IMR-90 (cell line): ENCODE measurements around the gene ZNF446. TPM values are rescaled to one million over a fixed set of nuclear protein-coding genes. Genes with fewer than 3 reads are reported as not detected.

Experiments
- ATAC-seq: fragments of 200-7000 bp; cut with Tn5 transposase; 2 replicates; pipeline ENCODE4 v1.9.1; 2020; ENCODE audit warnings: low read depth, mild to moderate bottlenecking, moderate library complexity
- BruUV-seq: library from RNA; stranded (reverse); fragments of 400-500 nt; replicated peaks from 2 replicates; lab custom pipeline; 2021; lab: Mats Ljungman, UMichigan
- CTCF ChIA-PET: fragments of 300-600 bp; formaldehyde crosslinking; extraction: SDS; loops from one replicate; lab custom pipeline; 2021; ENCODE audit warnings: antibody characterized with exemption; lab: Yijun Ruan, JAX
- POLR2A ChIA-PET: fragments of 300-600 bp; sonication (Branson Sonifier 250); formaldehyde crosslinking; loops from one replicate; lab custom pipeline; 2022; ENCODE audit warnings: antibody characterized with exemption; ENCODE audit not compliant: unreplicated experiment; lab: Charles Lee
- DNase-seq: peaks from one replicate; pipeline ENCODE4 v3.0.0; 2013
- H2AFZ ChIP-seq: replicated peaks from 2 replicates; pipeline ENCODE3; 2013; ENCODE audit warnings: low read length, mild to moderate bottlenecking; ENCODE audit not compliant: poor library complexity
- H2AK5ac ChIP-seq: 2 replicates; pipeline ENCODE4 v1.6.1; 2013; ENCODE audit warnings: low read depth, low read length, inconsistent platforms
- H2AK9ac ChIP-seq: replicated peaks from 2 replicates; pipeline ENCODE3; 2013; ENCODE audit warnings: mild to moderate bottlenecking, low read depth, low read length, moderate library complexity; ENCODE audit not compliant: poor library complexity
- H2BK120ac ChIP-seq: 2 replicates; pipeline ENCODE4 v1.6.1; 2013; ENCODE audit warnings: low read depth, low read length, inconsistent platforms
- H2BK15ac ChIP-seq: 3 replicates; pipeline ENCODE4 v1.6.1; 2013; ENCODE audit warnings: low read depth, low read length, inconsistent platforms
- H2BK20ac ChIP-seq: 2 replicates; pipeline ENCODE4 v1.6.1; 2013; ENCODE audit warnings: low read depth, mild to moderate bottlenecking, inconsistent platforms, low read length, moderate library complexity
- H2BK5ac ChIP-seq: 2 replicates; pipeline ENCODE4 v1.6.1; 2013; ENCODE audit warnings: mild to moderate bottlenecking, low read depth, low read length, inconsistent platforms; ENCODE audit not compliant: poor library complexity, severe bottlenecking
- H3K14ac ChIP-seq: replicated peaks from 2 replicates; pipeline ENCODE4 v1.6.1; 2013; ENCODE audit warnings: low read depth, low read length, inconsistent platforms
- H3K18ac ChIP-seq: 2 replicates; pipeline ENCODE4 v1.6.1; 2013; ENCODE audit warnings: low read depth, low read length, control low read depth
- H3K23ac ChIP-seq: 2 replicates; pipeline ENCODE4 v1.6.1; 2013; ENCODE audit warnings: low read depth, low read length, inconsistent platforms
- H3K27ac ChIP-seq: 2 replicates; pipeline ENCODE4 v1.5.1; 2013; ENCODE audit warnings: mild to moderate bottlenecking, control low read depth, low read length; ENCODE audit not compliant: insufficient read depth
- H3K27me3 ChIP-seq: 2 replicates; pipeline ENCODE4 v1.6.1; 2013; ENCODE audit warnings: low read length; ENCODE audit not compliant: control insufficient read depth, insufficient read depth
- H3K36me3 ChIP-seq: 2 replicates; pipeline ENCODE4 v1.6.1; 2013; ENCODE audit warnings: low read length, mixed read lengths; ENCODE audit not compliant: control insufficient read depth, insufficient read depth
- H3K4ac ChIP-seq: 2 replicates; pipeline ENCODE4 v1.6.1; 2013; ENCODE audit warnings: low read depth, low read length, inconsistent platforms
- H3K4me1 ChIP-seq: 2 replicates; pipeline ENCODE4 v1.6.1; 2013; ENCODE audit warnings: low read length, mixed read lengths; ENCODE audit not compliant: control insufficient read depth, insufficient read depth
- H3K4me2 ChIP-seq: 2 replicates; pipeline ENCODE4 v1.6.1; 2013; ENCODE audit warnings: low read depth, mild to moderate bottlenecking, control low read depth, low read length, moderate library complexity
- H3K4me3 ChIP-seq: 2 replicates; pipeline ENCODE4 v1.5.1; 2013; ENCODE audit warnings: low read depth, mild to moderate bottlenecking, control low read depth, low read length, moderate library complexity; ENCODE audit not compliant: insufficient read depth
- H3K56ac ChIP-seq: 2 replicates; pipeline ENCODE4 v1.6.1; 2013; ENCODE audit warnings: low read length, inconsistent platforms; ENCODE audit not compliant: insufficient read depth; ENCODE audit errors: extremely low read depth
- H3K79me1 ChIP-seq, 2 experiments: 2 replicates each; pipeline ENCODE4 v1.6.1; 2013; ENCODE audit warnings: low read length in 2 of 2, inconsistent platforms in 1 of 2, low read depth in 1 of 2
- H3K9ac ChIP-seq: 2 replicates; pipeline ENCODE4 v1.6.1; 2013; ENCODE audit warnings: low read depth, low read length, control low read depth
- H3K9me1 ChIP-seq: 2 replicates; pipeline ENCODE4 v1.6.1; 2013; ENCODE audit warnings: low read length, inconsistent platforms; ENCODE audit not compliant: insufficient read depth
- H3K9me3 ChIP-seq: 2 replicates; pipeline ENCODE4 v1.6.1; 2013; ENCODE audit warnings: low read length; ENCODE audit not compliant: control insufficient read depth, insufficient read depth
- H4K20me1 ChIP-seq: 2 replicates; pipeline ENCODE4 v1.6.1; 2013; ENCODE audit warnings: low read length, inconsistent platforms; ENCODE audit not compliant: insufficient read depth
- H4K5ac ChIP-seq: 2 replicates; pipeline ENCODE4 v1.6.1; 2013; ENCODE audit warnings: mild to moderate bottlenecking, low read depth, low read length, control low read depth
- H4K8ac ChIP-seq, 2 experiments: 2 replicates each; pipeline ENCODE4 v1.6.1; 2013; ENCODE audit warnings: low read depth in 2 of 2, low read length in 2 of 2, control low read depth in 1 of 2, inconsistent platforms in 1 of 2
- H4K91ac ChIP-seq: 2 replicates; pipeline ENCODE4 v1.6.1; 2013; ENCODE audit warnings: low read depth, low read length, inconsistent platforms; ENCODE audit not compliant: insufficient read depth
- CHD1 ChIP-seq: IDR thresholded peaks from 2 replicates; pipeline ENCODE4 v1.6.1; 2012; ENCODE audit warnings: low read depth, low read length, improper control_type of control experiment
- CTCF ChIP-seq: conservative IDR thresholded peaks from 2 replicates; pipeline ENCODE4 v1.5.1; 2012; ENCODE audit warnings: mild to moderate bottlenecking, low read depth, low read length, improper control_type of control experiment
- ELK1 ChIP-seq: fragments of 150-350 bp; IDR thresholded peaks from 2 replicates; pipeline ENCODE4 v1.6.1; 2016; ENCODE audit warnings: low read depth, mild to moderate bottlenecking, low read length, moderate library complexity, borderline replicate concordance
- FOS ChIP-seq: fragments of 150-350 bp; IDR thresholded peaks from 2 replicates; pipeline ENCODE4 v1.6.1; 2016; ENCODE audit warnings: low read depth, low read length
- MAFK ChIP-seq: IDR thresholded peaks from 2 replicates; pipeline ENCODE4 v1.6.1; 2012; ENCODE audit warnings: low read depth, low read length, improper control_type of control experiment
- MAZ ChIP-seq: IDR thresholded peaks from 2 replicates; pipeline ENCODE4 v1.6.1; 2012; ENCODE audit warnings: low read depth, mild to moderate bottlenecking, low read length, improper control_type of control experiment, moderate library complexity, borderline replicate concordance
- NFE2L2 ChIP-seq: fragments of 150-350 bp; IDR thresholded peaks from 2 replicates; pipeline ENCODE4 v1.6.1; 2016; ENCODE audit warnings: low read depth, mild to moderate bottlenecking, low read length
- POLR2A ChIP-seq: IDR thresholded peaks from 2 replicates; pipeline ENCODE4 v1.6.1; 2012; ENCODE audit warnings: mild to moderate bottlenecking, low read depth, low read length
- RAD21 ChIP-seq: IDR thresholded peaks from 2 replicates; pipeline ENCODE4 v1.6.1; 2012; ENCODE audit warnings: low read length, improper control_type of control experiment
- RCOR1 ChIP-seq: IDR thresholded peaks from 2 replicates; pipeline ENCODE4 v1.6.1; 2012; ENCODE audit warnings: mild to moderate bottlenecking, low read length, improper control_type of control experiment; ENCODE audit not compliant: insufficient replicate concordance
- RFX5 ChIP-seq: IDR thresholded peaks from 2 replicates; pipeline ENCODE4 v1.8.0; 2012; ENCODE audit warnings: low read depth, mild to moderate bottlenecking, low read length, moderate library complexity
- USF2 ChIP-seq: fragments of 150-350 bp; IDR thresholded peaks from 2 replicates; pipeline ENCODE4 v1.6.1; 2017; ENCODE audit warnings: mild to moderate bottlenecking, antibody characterized with exemption, low read length, low read depth
- WGBS, 2 experiments: methylation state at CpG; one replicate each; pipeline versions ENCODE4 v1.1.5 to v1.1.7; 2013; ENCODE audit warnings: missing lambda C conversion rate in 2 of 2; ENCODE audit not compliant: insufficient read length in 1 of 2; ENCODE audit errors: extremely low coverage in 2 of 2; 5-methylcytosine and 5-hydroxymethylcytosine counted together
- dilution Hi-C: fragments of 300-500 bp; cut with HindIII; formaldehyde crosslinking; loops from one replicate; pipeline ENCODE4 v1.14.3; 2018; ENCODE audit warnings: low sequenced_read_pairs; ENCODE audit not compliant: unreplicated experiment
- in situ Hi-C: fragments of 300-500 bp; cut with MboI; formaldehyde crosslinking; loops from 3 replicates; pipeline ENCODE4 v1.14.3; 2019; ENCODE audit warnings: low sequenced_read_pairs, inconsistent platforms, mixed read lengths
- intact Hi-C: fragments of 100-400 bp; cut with micrococcal nuclease; formaldehyde crosslinking; loops from 2 replicates; pipeline ENCODE4 v1.10.0; 2022
- polyA plus RNA-seq, 3 experiments: library from polyadenylated mRNA; depleted of rRNA; stranded (reverse); fragments of >200 nt; gene quantifications; 2 replicates each; pipeline ENCODE4 v1.2.3, GENCODE V29; 2012; ENCODE audit warnings: low replicate concordance in 1 of 3
- total RNA-seq: library from RNA; depleted of rRNA; stranded (reverse); fragments of >200 nt; gene quantifications from 2 replicates; pipeline ENCODE4 v1.2.3, GENCODE V29; 2012

ZNF446 gene
- total and polyA plus RNA-seq, 2 of the 4 experiments (the other 2 are of a cell fraction): 4.8 to 6.9 TPM

GRCh38 chr19:58511353-58512208 lies 35.4 kb downstream of the ZNF446 start, which contains the start of gene SLC27A5 (continued):
- TF ChIP-seq RCOR1: no peak

- Histone ChIP-seq H2AK5ac (no peak overlapping the region), H3K56ac (no peak overlapping the region), H3K4me3 (no peak overlapping the region), H3K36me3 (peaks cover 20% of the 10 kb centered on the region), H3K79me1 (peaks cover 4 to 51% of the 10 kb centered on the region in 2 experiments; a peak in 3 of 4 replicates), H2AFZ (no peak overlapping the region), H4K5ac (no peak overlapping the region), H2BK15ac (no peak overlapping the region; the same call in 2 of the 3 replicates), H3K4me1 (peaks cover 4% of the 10 kb centered on the region), H2AK9ac (no peak overlapping the region), H3K18ac (no peak overlapping the region), H4K91ac (no peak overlapping the region), H2BK120ac (no peak overlapping the region), H3K27ac (no peak overlapping the region), H3K9me1 (peaks cover 8% of the 10 kb centered on the region), H3K4ac (no peak overlapping the region), H3K14ac (no peak overlapping the region), H3K27me3 (no peaks in the 10 kb centered on the region), H3K9ac (no peak overlapping the region), H2BK20ac (no peak overlapping the region), H4K20me1 (peaks cover 17% of the 10 kb centered on the region), H2BK5ac (no peak overlapping the region), H4K8ac (no peak overlapping the region; a peak in 1 of 4 replicates), H3K4me2 (no peak overlapping the region), H3K9me3 (no peaks in the 10 kb centered on the region), H3K23ac (no peak overlapping the region)
- BruUV-seq: no TSS peak
- 90% methylated on average over 4 of the region's 10 CpGs; no CpG with 5 or more reads in 1 of the 2 experiments for WGBS, 2 experiments
- dilution Hi-C loops (no loop called here), intact Hi-C loops (no loop called here), in situ Hi-C loops (no loop called here)
- ATAC-seq (no peak), DNase-seq (no peak)
- CTCF ChIA-PET: no interaction called here
- POLR2A ChIA-PET: no interaction called here
- TF ChIP-seq CHD1 (no peak), MAZ (no peak), RAD21 (no peak), MAFK (no peak), ELK1 (no peak), RFX5 (no peak), CTCF (no peak), FOS (no peak), POLR2A (no peak), NFE2L2 (no peak), USF2 (no peak), RCOR1 (no peak)
Observed at GRCh38 chr19:58513213-58513693, 37.1 kb downstream of the ZNF446 start.
